Peyer's patch (tissue), 4 donors: ENCODE measurements around the gene DIP2A.

Source experiments
- CTCF ChIP-seq, 6 experiments: fragments of 450-650 bp in 4 of 6; fragments of 200-600 bp in 2 of 6; sonication (generic) in 1 of 6; IDR thresholded peaks; one replicate each; pipeline ENCODE4 v1.5.1; 2017 to 2019; ENCODE audit warnings: antibody characterized with exemption in 6 of 6, mild to moderate bottlenecking in 3 of 6, moderate library complexity in 1 of 6
- POLR2A ChIP-seq, 2 donors: fragments of 450-650 bp; IDR thresholded peaks; one replicate each; pipeline ENCODE4 v1.5.1; 2017; ENCODE audit warnings: antibody characterized with exemption in 2 of 2, mild to moderate bottlenecking in 2 of 2, moderate library complexity in 2 of 2

DNA sequence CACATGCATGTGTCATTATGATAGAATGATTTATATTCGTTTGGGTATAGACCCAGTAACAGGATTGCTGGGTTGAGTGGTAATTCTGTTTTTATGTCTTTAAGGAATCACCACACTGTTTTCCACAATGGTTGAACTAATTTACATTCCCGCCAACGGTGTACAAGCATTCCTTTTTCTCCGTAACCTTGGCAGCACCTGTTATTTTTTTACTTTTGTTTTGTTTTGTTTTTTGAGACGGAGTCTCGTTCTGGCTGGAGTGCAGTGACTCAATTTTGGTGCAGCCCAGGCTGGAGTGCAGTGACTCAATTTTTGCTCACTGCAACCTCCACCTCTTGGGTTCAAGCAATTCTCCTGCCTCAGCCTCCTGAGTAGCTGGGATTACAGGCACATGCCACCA, 154.7 kb downstream of the DIP2A start:
- TF ChIP-seq CTCF (IDR thresholded peaks at IDR 0.05) (no peak), POLR2A (IDR thresholded peaks at IDR 0.05) (no peak)
